GM12801 (cell line): ENCODE data around the gene PTPA.

Source experiments
- TF ChIP-seq, protein P1 (sequence below): IDR thresholded peaks from one replicate; pipeline ENCODE4 v1.5.1; 2011; ENCODE audit warnings: control low read depth; ENCODE audit not compliant: insufficient read length; ENCODE audit errors: extremely low read depth

PTPA gene

DNA sequence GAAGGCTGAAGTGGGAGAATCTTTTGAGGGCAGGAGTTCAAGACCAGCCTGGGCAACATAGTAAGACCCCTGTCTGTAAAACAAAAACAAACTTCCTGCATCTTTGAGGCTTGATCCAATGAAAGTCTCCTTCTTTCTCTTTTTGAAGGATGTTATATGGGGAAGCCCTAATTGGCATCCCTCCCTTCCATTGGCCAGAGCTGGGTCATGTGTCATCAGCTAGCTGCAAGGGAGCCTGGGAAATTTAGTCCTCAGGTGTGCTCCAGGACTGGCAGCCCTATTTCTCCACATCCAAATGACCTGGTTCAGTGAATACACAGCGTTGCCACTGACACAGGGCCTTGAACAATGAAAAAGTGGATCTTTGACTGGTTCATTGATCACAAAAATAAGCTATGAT lies 75.8 kb downstream of the PTPA start:
- TF ChIP-seq, protein P1, sequence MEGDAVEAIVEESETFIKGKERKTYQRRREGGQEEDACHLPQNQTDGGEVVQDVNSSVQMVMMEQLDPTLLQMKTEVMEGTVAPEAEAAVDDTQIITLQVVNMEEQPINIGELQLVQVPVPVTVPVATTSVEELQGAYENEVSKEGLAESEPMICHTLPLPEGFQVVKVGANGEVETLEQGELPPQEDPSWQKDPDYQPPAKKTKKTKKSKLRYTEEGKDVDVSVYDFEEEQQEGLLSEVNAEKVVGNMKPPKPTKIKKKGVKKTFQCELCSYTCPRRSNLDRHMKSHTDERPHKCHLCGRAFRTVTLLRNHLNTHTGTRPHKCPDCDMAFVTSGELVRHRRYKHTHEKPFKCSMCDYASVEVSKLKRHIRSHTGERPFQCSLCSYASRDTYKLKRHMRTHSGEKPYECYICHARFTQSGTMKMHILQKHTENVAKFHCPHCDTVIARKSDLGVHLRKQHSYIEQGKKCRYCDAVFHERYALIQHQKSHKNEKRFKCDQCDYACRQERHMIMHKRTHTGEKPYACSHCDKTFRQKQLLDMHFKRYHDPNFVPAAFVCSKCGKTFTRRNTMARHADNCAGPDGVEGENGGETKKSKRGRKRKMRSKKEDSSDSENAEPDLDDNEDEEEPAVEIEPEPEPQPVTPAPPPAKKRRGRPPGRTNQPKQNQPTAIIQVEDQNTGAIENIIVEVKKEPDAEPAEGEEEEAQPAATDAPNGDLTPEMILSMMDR, result no peak

DNA sequence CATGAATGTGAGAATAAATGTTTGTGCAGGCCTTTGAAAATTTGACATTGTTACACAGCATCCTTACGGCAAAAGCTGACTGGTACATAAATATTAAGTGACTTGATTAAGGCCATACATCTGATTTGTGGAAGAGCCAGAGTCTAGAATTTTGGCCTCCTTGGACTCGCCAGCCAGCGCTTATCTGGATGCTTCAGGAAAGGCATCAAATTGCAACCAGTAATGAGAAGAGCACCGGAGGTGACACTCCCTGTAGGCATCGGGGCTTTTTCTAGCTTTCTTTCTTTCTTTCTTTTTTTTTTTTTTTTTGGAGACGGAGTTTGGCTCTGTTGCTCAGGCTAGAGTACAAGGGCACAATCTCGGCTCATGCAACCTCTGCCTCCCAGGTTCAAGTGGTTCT lies 80.0 kb downstream of the PTPA start:
- TF ChIP-seq, protein P1, result no peak

DNA sequence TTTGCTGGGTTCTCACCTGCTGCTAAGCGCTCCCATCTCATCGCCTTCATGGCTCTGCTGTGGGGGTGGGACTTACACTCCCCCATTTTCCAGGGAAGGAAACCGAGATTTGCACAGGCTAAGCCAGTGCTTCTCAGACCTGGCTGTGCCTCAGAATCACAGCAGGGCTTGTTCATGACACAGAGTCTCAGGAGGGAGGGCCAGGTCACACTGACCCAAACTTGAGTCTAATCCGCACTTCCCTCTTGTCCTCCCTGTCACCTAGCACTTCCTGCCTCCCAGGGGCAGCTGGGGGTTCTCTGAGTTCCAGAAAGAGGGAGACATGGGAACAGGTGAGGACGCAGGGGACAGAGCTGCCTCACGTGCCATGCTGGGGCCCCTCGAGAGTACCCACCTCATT lies 82.4 kb downstream of the PTPA start:
- TF ChIP-seq, protein P1, result no peak

DNA sequence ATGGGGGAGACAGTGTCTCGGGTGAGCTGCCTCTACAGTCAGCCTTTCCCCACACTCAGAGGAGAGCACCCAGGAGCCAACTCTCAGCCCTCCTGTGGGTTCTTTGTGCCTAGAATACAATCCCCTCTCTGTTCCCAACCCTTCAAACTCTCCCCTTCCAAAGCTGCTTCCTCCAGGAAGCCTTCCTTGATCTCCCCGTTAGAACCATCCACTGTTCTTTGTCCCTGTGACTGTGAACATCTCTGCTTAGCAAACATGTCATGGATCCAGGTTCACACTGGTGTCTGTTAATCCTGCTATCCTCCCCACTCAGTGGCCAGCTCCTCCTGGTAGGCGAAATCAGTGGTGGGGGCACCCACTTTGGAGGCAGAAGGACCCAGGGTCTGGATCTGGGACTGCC lies 83.0 kb downstream of the PTPA start:
- TF ChIP-seq, protein P1, result no peak

DNA sequence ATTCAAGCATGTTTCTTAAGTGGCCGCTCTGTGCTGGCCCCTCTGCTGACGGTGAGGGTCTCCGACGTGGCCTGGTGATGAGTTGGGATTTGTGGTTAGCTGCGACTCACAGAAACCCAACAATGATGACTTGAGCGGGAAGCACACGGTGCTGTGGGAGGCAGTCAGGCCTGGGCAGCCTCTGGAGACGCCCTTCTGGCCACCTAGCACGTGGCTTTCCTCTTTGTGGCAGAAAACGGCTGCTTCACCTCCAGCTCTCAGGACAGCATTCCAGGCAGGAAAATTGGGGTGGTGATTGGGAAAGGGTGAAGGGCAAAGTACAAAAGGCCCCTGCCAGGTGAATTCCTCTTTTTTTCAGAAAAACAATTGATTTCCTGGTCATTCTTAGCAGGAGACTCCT lies 84.4 kb downstream of the PTPA start:
- TF ChIP-seq, protein P1, result no peak

DNA sequence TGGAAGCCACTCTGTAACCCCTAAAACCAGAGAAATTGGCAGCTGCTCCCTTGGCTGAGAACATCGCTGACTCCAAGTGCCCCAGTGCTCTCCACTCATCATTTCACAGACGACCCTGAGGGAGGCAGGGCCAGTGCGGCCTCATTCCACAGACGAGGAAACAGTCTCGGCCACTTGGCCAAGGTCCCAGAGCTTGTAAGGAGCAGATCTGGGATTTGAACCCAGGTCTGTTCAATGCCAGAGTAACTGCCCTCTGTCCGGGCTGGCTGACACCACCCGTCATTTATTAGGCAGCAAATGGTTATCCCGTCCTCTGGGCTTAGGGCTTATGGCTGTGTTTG lies 86.7 kb downstream of the PTPA start:
- TF ChIP-seq, protein P1, result no peak
